Measurements from ENCODE around the gene PROM1.

- TF ChIP-seq POLR2A (IDR thresholded peaks at IDR 0.05) (no peak), CTCF (IDR thresholded peaks at IDR 0.05) (no peak), POLR2AphosphoS5 (IDR thresholded peaks at IDR 0.05; ENCODE audit: insufficient read depth in 1 of 2, low read depth in 1 of 2) (no peak)
Measured at GRCh38 chr4:16106956-16107355, 23.1 kb upstream of the PROM1 start.
